ENCODE measurements around the gene STC2.

DNA sequence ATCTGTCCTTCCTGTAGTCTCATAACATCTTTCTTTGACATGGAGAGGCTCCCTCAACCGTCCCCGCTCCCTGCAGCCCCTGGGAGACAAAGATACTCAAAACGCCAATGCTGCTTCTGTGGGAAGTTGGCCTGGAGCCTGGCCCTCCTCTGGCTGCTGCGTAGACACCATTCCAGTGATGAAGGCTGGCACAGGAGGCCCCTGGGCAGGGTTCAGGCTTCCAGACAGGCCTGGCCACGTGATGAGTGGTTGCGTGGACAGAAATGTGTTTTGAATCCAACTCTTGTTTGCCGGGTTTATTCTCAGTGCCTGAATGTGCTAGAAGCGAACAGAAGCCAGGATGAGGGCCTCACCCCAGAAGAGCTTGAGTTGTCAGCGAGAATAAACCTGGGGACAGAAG, 50.0 kb downstream of the STC2 start:
- TF ChIP-seq, protein P1, sequence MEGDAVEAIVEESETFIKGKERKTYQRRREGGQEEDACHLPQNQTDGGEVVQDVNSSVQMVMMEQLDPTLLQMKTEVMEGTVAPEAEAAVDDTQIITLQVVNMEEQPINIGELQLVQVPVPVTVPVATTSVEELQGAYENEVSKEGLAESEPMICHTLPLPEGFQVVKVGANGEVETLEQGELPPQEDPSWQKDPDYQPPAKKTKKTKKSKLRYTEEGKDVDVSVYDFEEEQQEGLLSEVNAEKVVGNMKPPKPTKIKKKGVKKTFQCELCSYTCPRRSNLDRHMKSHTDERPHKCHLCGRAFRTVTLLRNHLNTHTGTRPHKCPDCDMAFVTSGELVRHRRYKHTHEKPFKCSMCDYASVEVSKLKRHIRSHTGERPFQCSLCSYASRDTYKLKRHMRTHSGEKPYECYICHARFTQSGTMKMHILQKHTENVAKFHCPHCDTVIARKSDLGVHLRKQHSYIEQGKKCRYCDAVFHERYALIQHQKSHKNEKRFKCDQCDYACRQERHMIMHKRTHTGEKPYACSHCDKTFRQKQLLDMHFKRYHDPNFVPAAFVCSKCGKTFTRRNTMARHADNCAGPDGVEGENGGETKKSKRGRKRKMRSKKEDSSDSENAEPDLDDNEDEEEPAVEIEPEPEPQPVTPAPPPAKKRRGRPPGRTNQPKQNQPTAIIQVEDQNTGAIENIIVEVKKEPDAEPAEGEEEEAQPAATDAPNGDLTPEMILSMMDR (IDR thresholded peaks at IDR 0.05) = no peak
- TF ChIP-seq POLR2A (IDR thresholded peaks at IDR 0.05) = no peak

Data from thyroid gland (tissue), 4 donors.